Measurements from ENCODE around the gene ARID1B.
"Not testable (repeated sequence)": the region's sequence is repeated elsewhere in the genome, so short reads cannot be mapped to it uniquely, and the experiment has no call there.

Gene ARID1B

GRCh38 chr6:157145656-157146285 is 368.6 kb downstream of the ARID1B start:
- no peak for DNase-seq

GRCh38 chr6:157147054-157148026 is 370.2 kb downstream of the ARID1B start:
- not testable (repeated sequence) for DNase-seq

- DNase-seq, result peak; percentile 46
Observed at GRCh38 chr6:157148391-157149323, 371.5 kb downstream of the ARID1B start.

- no peak for DNase-seq
Observed at GRCh38 chr6:157150076-157150475, 372.9 kb downstream of the ARID1B start.

- DNase-seq, result no peak
Observed at GRCh38 chr6:157151029-157151428, 373.9 kb downstream of the ARID1B start.

GRCh38 chr6:157151989-157152388 is 374.8 kb downstream of the ARID1B start:
- no peak for DNase-seq

- no peak for DNase-seq
Observed at GRCh38 chr6:157152556-157152955, 375.4 kb downstream of the ARID1B start.

- no peak for DNase-seq
Observed at GRCh38 chr6:157155804-157156203, 378.6 kb downstream of the ARID1B start.

GRCh38 chr6:157157258-157157657 is 380.1 kb downstream of the ARID1B start:
- no peak for DNase-seq

GRCh38 chr6:157158456-157158855 is 381.3 kb downstream of the ARID1B start:
- no peak for DNase-seq

- no peak for DNase-seq
Observed at GRCh38 chr6:157158897-157159296, 381.7 kb downstream of the ARID1B start.

- no peak for DNase-seq
Observed at GRCh38 chr6:157159348-157159747, 382.2 kb downstream of the ARID1B start.

GRCh38 chr6:157161912-157162311 is 384.7 kb downstream of the ARID1B start:
- DNase-seq, result no peak

GRCh38 chr6:157162766-157163433 is 385.7 kb downstream of the ARID1B start:
- DNase-seq, result no peak

- DNase-seq, result no peak
Observed at GRCh38 chr6:157163434-157164159, 386.4 kb downstream of the ARID1B start.

GRCh38 chr6:157164972-157165371 is 387.8 kb downstream of the ARID1B start:
- no peak for DNase-seq

- no peak for DNase-seq
Observed at GRCh38 chr6:157166784-157167183, 389.6 kb downstream of the ARID1B start.

- no peak for DNase-seq
Observed at GRCh38 chr6:157167837-157168236, 390.7 kb downstream of the ARID1B start.

GRCh38 chr6:157168471-157168870 is 391.3 kb downstream of the ARID1B start:
- no peak for DNase-seq

- DNase-seq, result no peak
Observed at GRCh38 chr6:157169226-157169625, 392.0 kb downstream of the ARID1B start.

- DNase-seq, result no peak
Observed at GRCh38 chr6:157169656-157170055, 392.5 kb downstream of the ARID1B start.

GRCh38 chr6:157170535-157170934 is 393.4 kb downstream of the ARID1B start:
- DNase-seq, result no peak
